T-helper 1 cell treated with Interleukin-12 subunit alpha and Interleukin-12 subunit beta and Interleukin-4 antibody, amounts not matched to agents 30 ng/mL and 1 ng/mL, for 36 hours (primary cell): ENCODE measurements around the gene PCP2. TPM values are rescaled to one million over a fixed set of nuclear protein-coding genes. Genes with fewer than 3 reads are reported as not detected.

Source experiments
- intact Hi-C: fragments of 100-400 bp; cut with micrococcal nuclease; formaldehyde crosslinking; loops from one replicate; pipeline ENCODE4 v1.15.1; 2024
- total RNA-seq: library from RNA; stranded (reverse); gene quantifications from 2 replicates; pipeline ENCODE4 v1.2.3, GENCODE V29; 2022

Gene PCP2
- 1.7 and 1.9 TPM in 2 replicates for total RNA-seq

GRCh38 chr19:7633698-7634097 is at the start of gene PCP2:
TSS of gene PCP2 (minus strand) at chr19:7633719. CDS start at chr19:7633457, 262 bp downstream.
- intact Hi-C loops: no loop called here

- intact Hi-C loops: loop anchor here (5.0 kb wide), 3 partner anchors 240 to 330 kb away; partner anchors contain the start of genes SNAPC2 and TIMM44
Measured at GRCh38 chr19:7682175-7682855, 48.8 kb upstream of the PCP2 start.

- intact Hi-C loops: loop anchor here (1.0 to 5.0 kb wide), 8 partner anchors 25 to 582 kb away; partner anchors contain the start of genes SNAPC2 and TIMM44
Measured at GRCh38 chr19:7681340-7682174, 48.0 kb upstream of the PCP2 start.

- intact Hi-C loops: loop anchor here (1.0 to 5.0 kb wide), 12 partner anchors 26 to 581 kb away; partner anchors contain the start of genes PET100, SNAPC2, TIMM44 and XAB2
Measured at GRCh38 chr19:7680606-7681339, 47.3 kb upstream of the PCP2 start, which contains the start of gene TRAPPC5. TSS of gene TRAPPC5 (plus strand) at chr19:7680833. CDS start at chr19:7682254, 1,421 bp downstream.

- intact Hi-C loops: loop anchor here (1.0 to 5.0 kb wide), 9 partner anchors 22 to 578 kb away; partner anchors contain the start of genes PET100, SNAPC2, TIMM44 and XAB2
Measured at GRCh38 chr19:7679771-7680605, 46.5 kb upstream of the PCP2 start.

GRCh38 chr19:7678971-7679751 is 45.6 kb upstream of the PCP2 start:
- intact Hi-C loops: loop anchor here (1.0 kb wide), 1 partner anchor 21 kb away; no protein-coding TSS in a partner anchor

GRCh38 chr19:7677669-7678311 is 44.3 kb upstream of the PCP2 start:
- intact Hi-C loops: no loop called here

- intact Hi-C loops: no loop called here
Measured at GRCh38 chr19:7676854-7677253, 43.3 kb upstream of the PCP2 start, which contains the start of gene MCEMP1. TSS of gene MCEMP1 (plus strand) at chr19:7677090. CDS start at chr19:7677121, 31 bp downstream.

GRCh38 chr19:7676376-7676775 is 42.9 kb upstream of the PCP2 start:
- intact Hi-C loops: no loop called here

GRCh38 chr19:7674010-7675005 is 40.8 kb upstream of the PCP2 start:
- intact Hi-C loops: no loop called here

GRCh38 chr19:7672522-7672921 is 39.0 kb upstream of the PCP2 start:
- intact Hi-C loops: no loop called here

GRCh38 chr19:7670790-7671189 is 37.3 kb upstream of the PCP2 start:
- intact Hi-C loops: no loop called here

GRCh38 chr19:7670150-7670783 is 36.7 kb upstream of the PCP2 start:
- intact Hi-C loops: no loop called here

GRCh38 chr19:7669641-7670040 is 36.1 kb upstream of the PCP2 start:
- intact Hi-C loops: no loop called here

GRCh38 chr19:7668842-7669241 is 35.3 kb upstream of the PCP2 start, which contains the start of gene RETN:
TSS of gene RETN (plus strand) at chr19:7669049. CDS start at chr19:7669327, 278 bp downstream.
- intact Hi-C loops: no loop called here

GRCh38 chr19:7665076-7665475 is 31.6 kb upstream of the PCP2 start:
- intact Hi-C loops: no loop called here

GRCh38 chr19:7663706-7664105 is 30.2 kb upstream of the PCP2 start:
- intact Hi-C loops: no loop called here
